ENCODE data around the gene PIEZO2. TPM values are rescaled to one million over a fixed set of nuclear protein-coding genes. Genes with fewer than 3 reads are reported as not detected.

PIEZO2 gene
- total RNA-seq, 1 experiment from 2014 or later = 0.57 TPM

- no TSS peak for BruUV-seq (replicated peaks)
- no peak for TF ChIP-seq SIN3A (IDR thresholded peaks at IDR 0.05; ENCODE audit: borderline replicate concordance, insufficient read depth, low read depth, low read length)
- no peak for TF ChIP-seq TCF7L2 (IDR thresholded peaks at IDR 0.05; ENCODE audit: low read depth, low read length)
- TF ChIP-seq, protein P1, sequence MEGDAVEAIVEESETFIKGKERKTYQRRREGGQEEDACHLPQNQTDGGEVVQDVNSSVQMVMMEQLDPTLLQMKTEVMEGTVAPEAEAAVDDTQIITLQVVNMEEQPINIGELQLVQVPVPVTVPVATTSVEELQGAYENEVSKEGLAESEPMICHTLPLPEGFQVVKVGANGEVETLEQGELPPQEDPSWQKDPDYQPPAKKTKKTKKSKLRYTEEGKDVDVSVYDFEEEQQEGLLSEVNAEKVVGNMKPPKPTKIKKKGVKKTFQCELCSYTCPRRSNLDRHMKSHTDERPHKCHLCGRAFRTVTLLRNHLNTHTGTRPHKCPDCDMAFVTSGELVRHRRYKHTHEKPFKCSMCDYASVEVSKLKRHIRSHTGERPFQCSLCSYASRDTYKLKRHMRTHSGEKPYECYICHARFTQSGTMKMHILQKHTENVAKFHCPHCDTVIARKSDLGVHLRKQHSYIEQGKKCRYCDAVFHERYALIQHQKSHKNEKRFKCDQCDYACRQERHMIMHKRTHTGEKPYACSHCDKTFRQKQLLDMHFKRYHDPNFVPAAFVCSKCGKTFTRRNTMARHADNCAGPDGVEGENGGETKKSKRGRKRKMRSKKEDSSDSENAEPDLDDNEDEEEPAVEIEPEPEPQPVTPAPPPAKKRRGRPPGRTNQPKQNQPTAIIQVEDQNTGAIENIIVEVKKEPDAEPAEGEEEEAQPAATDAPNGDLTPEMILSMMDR (IDR thresholded peaks at IDR 0.05) = no peak
- no peak for TF ChIP-seq REST (IDR thresholded peaks at IDR 0.05; ENCODE audit: insufficient read depth in 1 of 2, low read depth in 2 of 2, low read length in 1 of 2)
- TF ChIP-seq POLR2AphosphoS5 (IDR thresholded peaks at IDR 0.05; ENCODE audit: low read depth, low read length) = no peak
- intact Hi-C loops (cut with micrococcal nuclease; ENCODE audit: unreplicated experiment) = no loop called here
- in situ Hi-C loops (cut with HindIII; ENCODE audit: low pct_unique_long_range_greater_than_20kb, low sequenced_read_pairs) = no loop called here
- no peaks in the 10 kb centered on the region for H3K9me3 ChIP-seq (ENCODE audit: control insufficient read depth, insufficient read depth, low read depth, low read length)
- H3K4me1 ChIP-seq (ENCODE audit: control insufficient read depth, insufficient read depth, low read length) = no peaks in the 10 kb centered on the region
- no peak overlapping the region for H3K27ac ChIP-seq (ENCODE audit: low read length)
- POLR2A ChIA-PET = no interaction called here
- H3K27me3 ChIP-seq (ENCODE audit: control insufficient read depth, insufficient read depth, low read length) = no peaks in the 10 kb centered on the region
- DNase-seq (ENCODE audit: low read depth, low spot score) = peak; percentile 57
- H3K4me3 ChIP-seq (ENCODE audit: low read depth in 2 of 2, low read length in 2 of 2) = no peak overlapping the region
- ATAC-seq = no peak
- CTCF ChIA-PET = no interaction called here
- no peaks in the 10 kb centered on the region for H3K36me3 ChIP-seq (ENCODE audit: control insufficient read depth, insufficient read depth, low read length)
Observed at GRCh38 chr18:11005528-11005927, 143.8 kb downstream of the PIEZO2 start.

DNA sequence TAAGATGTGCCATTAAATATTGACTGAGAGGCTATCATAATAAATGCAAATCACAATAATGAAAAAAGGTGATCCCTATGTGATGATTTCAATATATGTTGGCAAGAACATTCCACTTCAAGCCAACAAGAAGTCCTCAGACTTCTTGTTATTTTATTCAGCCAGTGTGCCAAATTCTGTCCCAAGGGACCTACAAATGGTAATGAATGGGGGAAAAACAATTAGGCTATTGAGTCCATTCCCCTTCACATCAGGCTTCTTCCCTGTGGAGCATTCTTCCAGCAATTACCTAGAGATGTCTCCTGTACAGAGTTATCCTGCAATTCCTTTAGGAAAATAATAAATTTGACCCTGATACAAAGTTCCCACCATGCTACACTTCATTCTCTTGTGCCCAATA lies 144.4 kb downstream of the PIEZO2 start:
- H3K27ac ChIP-seq (ENCODE audit: low read length) = no peak overlapping the region
- CTCF ChIA-PET = no interaction called here
- no peaks in the 10 kb centered on the region for H3K27me3 ChIP-seq (ENCODE audit: control insufficient read depth, insufficient read depth, low read length)
- ATAC-seq (no peak), DNase-seq (ENCODE audit: low read depth, low spot score) (no peak)
- TF ChIP-seq POLR2AphosphoS5 (IDR thresholded peaks at IDR 0.05; ENCODE audit: low read depth, low read length) (no peak), TCF7L2 (IDR thresholded peaks at IDR 0.05; ENCODE audit: low read depth, low read length) (no peak), SIN3A (IDR thresholded peaks at IDR 0.05; ENCODE audit: borderline replicate concordance, insufficient read depth, low read depth, low read length) (no peak), REST (IDR thresholded peaks at IDR 0.05; ENCODE audit: insufficient read depth in 1 of 2, low read depth in 2 of 2, low read length in 1 of 2) (no peak)
- TF ChIP-seq, protein P1 (IDR thresholded peaks at IDR 0.05) = no peak
- no peaks in the 10 kb centered on the region for H3K4me1 ChIP-seq (ENCODE audit: control insufficient read depth, insufficient read depth, low read length)
- no peaks in the 10 kb centered on the region for H3K36me3 ChIP-seq (ENCODE audit: control insufficient read depth, insufficient read depth, low read length)
- intact Hi-C loops (cut with micrococcal nuclease; ENCODE audit: unreplicated experiment) (no loop called here), in situ Hi-C loops (cut with HindIII; ENCODE audit: low pct_unique_long_range_greater_than_20kb, low sequenced_read_pairs) (no loop called here)
- BruUV-seq (replicated peaks) = no TSS peak
- H3K9me3 ChIP-seq (ENCODE audit: control insufficient read depth, insufficient read depth, low read depth, low read length) = no peaks in the 10 kb centered on the region
- POLR2A ChIA-PET = no interaction called here
- H3K4me3 ChIP-seq (ENCODE audit: low read depth in 2 of 2, low read length in 2 of 2) = no peak overlapping the region

All from Panc1 (cell line).